Activated T-helper 2 cell treated with anti-CD3 and anti-CD28 coated beads, Interferon-gamma antibody, Interleukin-2, Interleukin-4, amounts not matched to agents 10 μg/mL and 5 μg/mL and 100 μg/mL, durations not matched to agents 14 hours and 24 hours and 36 hours (primary cell): ENCODE results near the gene RASSF7. TPM values are rescaled to one million over a fixed set of nuclear protein-coding genes. Genes with fewer than 3 reads are reported as not detected.

ENCODE experiments used
- DNase-seq: peaks from one replicate; pipeline ENCODE4 v3.0.0; 2021; ENCODE audit warnings: low spot score
- H3K27ac Mint-ChIP-seq: one replicate; pipeline ENCODE4 v1.8.0; 2021; ENCODE audit warnings: mixed read lengths
- H3K27me3 Mint-ChIP-seq: one replicate; pipeline ENCODE4 v1.8.0; 2021; ENCODE audit warnings: low read depth, mixed read lengths
- H3K36me3 Mint-ChIP-seq: one replicate; pipeline ENCODE4 v1.8.0; 2021; ENCODE audit warnings: low read depth, mixed read lengths
- H3K4me1 Mint-ChIP-seq: one replicate; pipeline ENCODE4 v1.8.0; 2021; ENCODE audit warnings: low read depth, mixed read lengths
- H3K4me3 Mint-ChIP-seq: one replicate; pipeline ENCODE4 v1.8.0; 2021; ENCODE audit warnings: low read depth, mild to moderate bottlenecking, moderate library complexity, mixed read lengths
- H3K9me3 Mint-ChIP-seq: one replicate; pipeline ENCODE4 v1.8.0; 2021; ENCODE audit warnings: mixed read lengths
- intact Hi-C: fragments of 100-400 bp; cut with micrococcal nuclease; formaldehyde crosslinking; loops from one replicate; pipeline ENCODE4 v1.15.1; 2023
- total RNA-seq: library from RNA; stranded (reverse); gene quantifications from 2 replicates; pipeline ENCODE4 v1.2.3, GENCODE V29; 2022

Gene RASSF7
- total RNA-seq, 1 donor from 2014 or later, result 19.6 TPM

GRCh38 chr11:609341-609811 lies 48.6 kb downstream of the RASSF7 start:
- Mint-ChIP-seq H3K4me3 (no peak overlapping the region), H3K36me3 (peaks cover 58% of the 10 kb centered on the region), H3K27ac (no peak overlapping the region), H3K9me3 (no peaks in the 10 kb centered on the region), H3K4me1 (peaks cover 4% of the 10 kb centered on the region), H3K27me3 (no peaks in the 10 kb centered on the region)
- no peak for DNase-seq
- intact Hi-C loops, result no loop called here

- Mint-ChIP-seq H3K9me3 (no peaks in the 10 kb centered on the region), H3K4me1 (peaks cover 4% of the 10 kb centered on the region), H3K27ac (no peak overlapping the region), H3K36me3 (peaks cover 54% of the 10 kb centered on the region), H3K4me3 (no peak overlapping the region), H3K27me3 (no peaks in the 10 kb centered on the region)
- DNase-seq, result no peak
- intact Hi-C loops, result loop anchor here (5.0 to 10.0 kb wide), 2 partner anchors 33 to 115 kb away; partner anchors contain the start of gene PHRF1
Observed at GRCh38 chr11:610146-610801, 49.5 kb downstream of the RASSF7 start.

GRCh38 chr11:611001-611996 lies 50.5 kb downstream of the RASSF7 start:
- H3K4me1 Mint-ChIP-seq, result peaks cover 4% of the 10 kb centered on the region
- no peaks in the 10 kb centered on the region for H3K9me3 Mint-ChIP-seq
- intact Hi-C loops, result loop anchor here (5.0 to 10.0 kb wide), 2 partner anchors 34 to 114 kb away; partner anchors contain the start of gene PHRF1
- DNase-seq, result no peak
- H3K27ac Mint-ChIP-seq, result peak overlapping the region; percentile 17
- H3K36me3 Mint-ChIP-seq, result peaks cover 54% of the 10 kb centered on the region
- H3K27me3 Mint-ChIP-seq, result no peaks in the 10 kb centered on the region
- no peak overlapping the region for H3K4me3 Mint-ChIP-seq

GRCh38 chr11:612201-612960 lies 51.6 kb downstream of the RASSF7 start:
- H3K27me3 Mint-ChIP-seq, result no peaks in the 10 kb centered on the region
- DNase-seq, result no peak
- H3K4me1 Mint-ChIP-seq, result peaks cover 8% of the 10 kb centered on the region
- H3K9me3 Mint-ChIP-seq, result no peaks in the 10 kb centered on the region
- H3K27ac Mint-ChIP-seq, result no peak overlapping the region
- H3K4me3 Mint-ChIP-seq, result peak overlapping the region; percentile 24
- H3K36me3 Mint-ChIP-seq, result peaks cover 43% of the 10 kb centered on the region
- intact Hi-C loops, result loop anchor here (5.0 to 10.0 kb wide), 2 partner anchors 35 to 112 kb away; partner anchors contain the start of gene PHRF1

DNA sequence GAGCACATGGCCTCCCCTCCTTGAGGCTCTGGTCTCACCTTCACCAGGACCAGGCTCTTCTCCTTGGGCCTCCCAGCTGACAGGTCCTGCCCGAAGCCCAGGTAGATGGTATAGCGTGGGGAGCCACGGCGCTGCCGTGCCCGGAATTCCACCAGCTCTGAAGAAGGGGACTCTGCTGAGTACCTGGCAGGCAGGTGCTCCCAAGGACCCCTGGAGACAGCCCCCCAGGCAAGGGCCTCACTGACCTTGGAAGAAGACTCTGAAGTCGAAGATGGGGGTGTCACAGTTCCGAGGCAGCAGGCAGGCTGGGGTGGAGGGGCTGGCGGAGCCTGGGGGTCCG lies 52.2 kb downstream of the RASSF7 start:
- Mint-ChIP-seq H3K27me3 (no peaks in the 10 kb centered on the region), H3K4me1 (peaks cover 8% of the 10 kb centered on the region), H3K9me3 (no peaks in the 10 kb centered on the region), H3K4me3 (no peak overlapping the region), H3K27ac (no peak overlapping the region), H3K36me3 (peaks cover 39% of the 10 kb centered on the region)
- intact Hi-C loops, result loop anchor here (5.0 to 10.0 kb wide), 2 partner anchors 36 to 112 kb away; partner anchors contain the start of gene PHRF1
- no peak for DNase-seq

- intact Hi-C loops, result loop anchor here (5.0 to 10.0 kb wide), 2 partner anchors 36 to 111 kb away; partner anchors contain the start of gene PHRF1
- H3K27me3 Mint-ChIP-seq, result no peaks in the 10 kb centered on the region
- peaks cover 33% of the 10 kb centered on the region for H3K36me3 Mint-ChIP-seq
- peaks cover 8% of the 10 kb centered on the region for H3K4me1 Mint-ChIP-seq
- peak; percentile 54 for DNase-seq
- peak overlapping the region; percentile 73 for H3K4me3 Mint-ChIP-seq
- H3K9me3 Mint-ChIP-seq, result no peaks in the 10 kb centered on the region
- peak overlapping the region; percentile 42 for H3K27ac Mint-ChIP-seq
Observed at GRCh38 chr11:613369-613968, 52.7 kb downstream of the RASSF7 start.

Other genes with a start within 250 kb of the RASSF7 start
- gene IFITM1, start 246.9 kb upstream of the RASSF7 start, total RNA-seq, result 256 and 260 TPM in 2 replicates
- 3.5 and 3.7 TPM in 2 replicates for gene IFITM3, start 240.1 kb upstream of the RASSF7 start, total RNA-seq
- 1.5 and 2.9 TPM in 2 replicates for gene B4GALNT4, start 191.5 kb upstream of the RASSF7 start, total RNA-seq
- gene PKP3, start 166.8 kb upstream of the RASSF7 start, total RNA-seq, result not detected in 2 replicates
- 41.5 and 53.4 TPM in 2 replicates for gene SIGIRR, start 146.0 kb upstream of the RASSF7 start, total RNA-seq
- gene ANO9, start 119.0 kb upstream of the RASSF7 start, total RNA-seq, result 35.4 and 36.9 TPM in 2 replicates
- 32.1 and 34.4 TPM in 2 replicates for gene PTDSS2, start 110.7 kb upstream of the RASSF7 start, total RNA-seq
- gene RNH1, start 53.7 kb upstream of the RASSF7 start, total RNA-seq, result 126 and 127 TPM in 2 replicates
- 70.5 and 71.5 TPM in 2 replicates for gene HRAS, start 25.4 kb upstream of the RASSF7 start, total RNA-seq
- 1.3 and 2.2 TPM in 2 replicates for gene LRRC56, start 23.4 kb upstream of the RASSF7 start, total RNA-seq
- gene LMNTD2, start 232 bp upstream of the RASSF7 start, total RNA-seq, result 1.1 and 1.3 TPM in 2 replicates
- 53.7 and 54.0 TPM in 2 replicates for gene PHRF1, start 15.5 kb downstream of the RASSF7 start, total RNA-seq
- 26.8 and 30.3 TPM in 2 replicates for gene IRF7, start 55.0 kb downstream of the RASSF7 start, total RNA-seq
- gene CDHR5, start 64.0 kb downstream of the RASSF7 start, total RNA-seq, result not detected in 2 replicates
- gene SCT, start 66.2 kb downstream of the RASSF7 start, total RNA-seq, result not detected in 2 replicates
- gene DRD4, start 76.3 kb downstream of the RASSF7 start, total RNA-seq, result 0.18 and 0.30 TPM in 2 replicates
- gene DEAF1, start 134.3 kb downstream of the RASSF7 start, total RNA-seq, result 61.2 and 72.0 TPM in 2 replicates
- gene TMEM80, start 134.8 kb downstream of the RASSF7 start, total RNA-seq, result 11.4 and 13.0 TPM in 2 replicates
- gene EPS8L2, start 145.3 kb downstream of the RASSF7 start, total RNA-seq, result 17.8 and 24.6 TPM in 2 replicates
- 270 and 275 TPM in 2 replicates for gene TALDO1, start 186.5 kb downstream of the RASSF7 start, total RNA-seq
- 68.0 and 75.2 TPM in 2 replicates for gene GATD1, start 216.5 kb downstream of the RASSF7 start, total RNA-seq
- 2.2 and 2.6 TPM in 2 replicates for gene CEND1, start 229.1 kb downstream of the RASSF7 start, total RNA-seq
- gene SLC25A22, start 237.3 kb downstream of the RASSF7 start, total RNA-seq, result 58.7 and 64.5 TPM in 2 replicates
- 27.3 and 27.6 TPM in 2 replicates for gene PIDD1, start 244.3 kb downstream of the RASSF7 start, total RNA-seq
- gene RPLP2, start 249.0 kb downstream of the RASSF7 start, total RNA-seq, result 2,210 and 2,217 TPM in 2 replicates